Stimulated activated naive CD4-positive, alpha-beta T cell (primary cell): Measurements from ENCODE around the gene PEF1.

Experiments
- DNase-seq, 6 experiments: peaks; one replicate each; lab custom pipeline; 2025; lab: John Stamatoyannopoulos, UW

Gene PEF1

GRCh38 chr1:31583995-31584868 lies 60.4 kb downstream of the PEF1 start:
- DNase-seq: no peak

GRCh38 chr1:31583082-31583994 lies 61.3 kb downstream of the PEF1 start:
- DNase-seq: no peak

- no peak for DNase-seq
Observed at GRCh38 chr1:31581821-31582810, 62.6 kb downstream of the PEF1 start.

GRCh38 chr1:31580891-31581603 lies 63.6 kb downstream of the PEF1 start:
- no peak for DNase-seq

- no peak for DNase-seq
Observed at GRCh38 chr1:31580513-31580870, 64.2 kb downstream of the PEF1 start.
